ENCODE measurements around the gene KMT5B. TPM values are rescaled to one million over a fixed set of nuclear protein-coding genes. Genes with fewer than 3 reads are reported as not detected.

KMT5B gene
- total and polyA plus RNA-seq, 2 of the 13 experiments (the other 11 are each of a cell fraction or from before 2014, with no cell fraction given) = 17.6 to 23.7 TPM

DNA sequence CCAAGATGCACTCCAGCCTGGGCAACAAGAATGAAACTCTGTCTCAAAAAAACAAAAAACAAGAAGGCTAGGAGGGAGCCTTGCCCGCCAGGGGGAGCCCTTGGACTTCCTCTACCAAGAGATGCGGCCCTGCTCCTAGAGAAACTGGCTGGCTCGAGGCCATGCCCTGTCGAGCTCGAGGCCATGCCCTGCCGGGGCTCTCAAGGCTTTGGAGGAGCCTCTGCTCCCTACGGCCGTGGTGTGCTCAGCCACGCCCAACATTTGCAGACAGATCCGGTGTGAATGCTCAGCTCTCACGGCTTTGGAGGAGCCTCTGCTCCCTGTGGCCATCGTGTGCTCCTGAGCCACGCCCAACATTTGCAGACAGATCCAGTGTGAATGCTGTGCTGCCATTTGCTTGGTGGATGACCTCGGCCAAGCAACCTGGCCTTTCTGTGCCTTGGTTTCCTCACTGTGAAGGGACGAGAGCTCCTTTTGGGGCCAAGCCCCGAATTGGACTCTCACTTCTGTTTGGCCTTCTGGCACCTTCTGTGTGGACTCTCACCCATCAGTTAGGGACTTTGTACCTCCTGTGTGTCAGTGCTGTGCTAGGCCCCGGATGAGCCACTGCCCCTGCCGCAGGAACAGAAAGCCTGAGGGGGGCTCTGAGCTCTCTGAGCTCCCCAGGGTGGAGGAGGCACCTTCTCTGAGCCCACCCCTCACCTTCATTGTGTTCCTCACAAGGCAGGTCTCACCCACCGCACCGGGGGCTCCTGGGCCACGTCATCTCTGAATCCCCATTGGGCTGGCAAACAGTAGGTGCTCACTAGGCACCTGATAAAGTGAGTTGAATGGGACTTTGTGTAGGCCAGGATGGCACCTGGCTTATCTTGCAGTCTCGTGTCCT, 44.6 kb upstream of the KMT5B start (continued):
- TF ChIP-seq DZIP1 (CRISPR knock-in tag; IDR thresholded peaks at IDR 0.05) (peak; percentile 61; the same call in 1 of the 2 replicates), ATF3 (CRISPR knock-in tag; IDR thresholded peaks at IDR 0.05) (no peak), SPEN (CRISPR knock-in tag; IDR thresholded peaks at IDR 0.05; ENCODE audit: low read depth) (peak; percentile 58; the same call in 1 of the 2 replicates), KMT2A (CRISPR knock-in tag; IDR thresholded peaks at IDR 0.05) (peak; percentile 31; the same call in 1 of the 2 replicates), ZNF766 (CRISPR knock-in tag; IDR thresholded peaks at IDR 0.05; ENCODE audit: borderline replicate concordance) (no peak; the same call in 1 of the 2 replicates), KLF6 (CRISPR knock-in tag; IDR thresholded peaks at IDR 0.05) (peak; percentile 71), ZMYM2 (CRISPR knock-in tag; IDR thresholded peaks at IDR 0.05) (peak; percentile 87), ZNF501 (CRISPR knock-in tag; IDR thresholded peaks at IDR 0.05) (peak; percentile 63; the same call in 1 of the 2 replicates), IKZF4 (CRISPR knock-in tag; IDR thresholded peaks at IDR 0.05; ENCODE audit: borderline replicate concordance, low read depth, not compliant biosample characterization) (peak; percentile 59), ZNF574 (CRISPR knock-in tag; IDR thresholded peaks at IDR 0.05) (peak; percentile 79), SNAPC2 (CRISPR knock-in tag; IDR thresholded peaks at IDR 0.05) (no peak), REPIN1 (CRISPR knock-in tag; IDR thresholded peaks at IDR 0.05; ENCODE audit: borderline replicate concordance, low read depth) (peak; percentile 51; the same call in 1 of the 2 replicates), ZMYM3 (CRISPR knock-in tag; IDR thresholded peaks at IDR 0.05) (peak; percentile 62; the same call in 1 of the 2 replicates), CEBPG (CRISPR knock-in tag; IDR thresholded peaks at IDR 0.05) (no peak), TP53 (CRISPR knock-in tag; conservative IDR thresholded peaks at IDR 0.05) (no peak), FOXA3 (CRISPR knock-in tag; IDR thresholded peaks at IDR 0.05) (peak; percentile 18; the same call in 1 of the 2 replicates), SP4 (CRISPR knock-in tag; IDR thresholded peaks at IDR 0.05) (0 out of 2 replicates have a peak, but pooled peaks have one; percentile 44), YY1 (IDR thresholded peaks at IDR 0.05; ENCODE audit: insufficient read depth, insufficient replicate concordance, low read depth, low read length) (peak; percentile 43)
- TF ChIP-seq, protein P1, sequence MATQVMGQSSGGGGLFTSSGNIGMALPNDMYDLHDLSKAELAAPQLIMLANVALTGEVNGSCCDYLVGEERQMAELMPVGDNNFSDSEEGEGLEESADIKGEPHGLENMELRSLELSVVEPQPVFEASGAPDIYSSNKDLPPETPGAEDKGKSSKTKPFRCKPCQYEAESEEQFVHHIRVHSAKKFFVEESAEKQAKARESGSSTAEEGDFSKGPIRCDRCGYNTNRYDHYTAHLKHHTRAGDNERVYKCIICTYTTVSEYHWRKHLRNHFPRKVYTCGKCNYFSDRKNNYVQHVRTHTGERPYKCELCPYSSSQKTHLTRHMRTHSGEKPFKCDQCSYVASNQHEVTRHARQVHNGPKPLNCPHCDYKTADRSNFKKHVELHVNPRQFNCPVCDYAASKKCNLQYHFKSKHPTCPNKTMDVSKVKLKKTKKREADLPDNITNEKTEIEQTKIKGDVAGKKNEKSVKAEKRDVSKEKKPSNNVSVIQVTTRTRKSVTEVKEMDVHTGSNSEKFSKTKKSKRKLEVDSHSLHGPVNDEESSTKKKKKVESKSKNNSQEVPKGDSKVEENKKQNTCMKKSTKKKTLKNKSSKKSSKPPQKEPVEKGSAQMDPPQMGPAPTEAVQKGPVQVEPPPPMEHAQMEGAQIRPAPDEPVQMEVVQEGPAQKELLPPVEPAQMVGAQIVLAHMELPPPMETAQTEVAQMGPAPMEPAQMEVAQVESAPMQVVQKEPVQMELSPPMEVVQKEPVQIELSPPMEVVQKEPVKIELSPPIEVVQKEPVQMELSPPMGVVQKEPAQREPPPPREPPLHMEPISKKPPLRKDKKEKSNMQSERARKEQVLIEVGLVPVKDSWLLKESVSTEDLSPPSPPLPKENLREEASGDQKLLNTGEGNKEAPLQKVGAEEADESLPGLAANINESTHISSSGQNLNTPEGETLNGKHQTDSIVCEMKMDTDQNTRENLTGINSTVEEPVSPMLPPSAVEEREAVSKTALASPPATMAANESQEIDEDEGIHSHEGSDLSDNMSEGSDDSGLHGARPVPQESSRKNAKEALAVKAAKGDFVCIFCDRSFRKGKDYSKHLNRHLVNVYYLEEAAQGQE (IDR thresholded peaks at IDR 0.05; ENCODE audit: borderline replicate concordance in 1 of 2, low read depth in 1 of 2, low read length in 2 of 2) = no peak

All from HepG2 (cell line).